ENCODE results near the gene MOB3A.

Gene MOB3A

DNA sequence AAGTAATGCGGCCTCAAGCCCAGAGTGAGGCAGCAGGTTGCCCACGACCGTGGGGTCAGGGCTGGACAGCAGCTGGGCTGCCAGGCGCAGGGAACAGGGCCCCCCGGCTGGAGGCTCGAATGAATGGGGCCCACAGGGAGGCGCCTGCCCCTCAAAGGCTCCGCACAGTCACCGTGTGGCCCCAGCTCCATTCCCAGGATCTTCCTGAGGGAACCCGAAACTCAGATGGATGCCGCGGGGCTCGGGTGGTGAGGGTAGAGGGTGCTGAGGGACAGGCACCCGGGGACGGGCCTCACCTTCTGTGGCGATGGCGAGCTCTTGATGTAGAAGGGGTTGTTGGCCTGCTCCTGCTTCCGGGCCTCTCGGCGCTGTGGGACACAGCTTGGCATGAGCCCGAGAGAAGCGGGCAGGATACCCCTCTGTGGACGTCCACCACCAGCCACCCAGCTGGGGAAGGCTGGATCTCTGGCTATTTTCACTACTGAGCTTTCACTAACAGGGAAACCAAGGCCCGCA lies 19.8 kb upstream of the MOB3A start:
- Histone ChIP-seq H3K4ac (ENCODE audit: low read depth in 1 of 2, low read length in 2 of 2) (no peak overlapping the region), H3K4me1 (ENCODE audit: control insufficient read depth, insufficient read depth, low read depth, low read length) (no peaks in the 10 kb centered on the region), H3K4me2 (ENCODE audit: low read length, poor library complexity, severe bottlenecking) (no peak overlapping the region), H3K27ac (ENCODE audit: low read length, poor library complexity, severe bottlenecking) (no peak overlapping the region), H2BK15ac (ENCODE audit: low read depth, poor library complexity, severe bottlenecking) (no peak overlapping the region), H3K23ac (ENCODE audit: low read length in 2 of 2) (no peak overlapping the region), H3K18ac (ENCODE audit: low read depth in 1 of 2, low read length in 2 of 2) (no peak overlapping the region), H3K36me3 (ENCODE audit: control insufficient read depth in 1 of 2, insufficient read depth in 2 of 2, low read depth in 1 of 2, low read length in 2 of 2) (peaks cover 93 to 96% of the 10 kb centered on the region in 2 experiments), H2BK120ac (ENCODE audit: low read depth, low read length) (no peak overlapping the region), H2BK5ac (ENCODE audit: low read depth, low read length, poor library complexity, severe bottlenecking) (no peak overlapping the region), H3K9ac (ENCODE audit: low read length) (no peak overlapping the region), H2AFZ (ENCODE audit: low read depth, low read length) (no peak overlapping the region), H4K91ac (ENCODE audit: low read length) (no peak overlapping the region), H3K14ac (ENCODE audit: low read length in 2 of 2) (no peak overlapping the region), H3K4me3 (ENCODE audit: insufficient read depth in 1 of 2, low read depth in 1 of 2, low read length in 2 of 2) (no peak overlapping the region), H2AK5ac (ENCODE audit: low read length, severe bottlenecking) (no peak overlapping the region), H3K79me1 (replicated peaks; ENCODE audit: low read length, poor library complexity, severe bottlenecking) (peaks cover 59% of the 10 kb centered on the region), H2BK12ac (ENCODE audit: low read length in 2 of 2) (no peak overlapping the region), H4K8ac (ENCODE audit: low read length) (no peak overlapping the region), H3K27me3 (ENCODE audit: control insufficient read depth in 1 of 2, insufficient read depth in 1 of 2, low read length in 2 of 2) (no peaks in the 10 kb centered on the region), H3K9me3 (ENCODE audit: control insufficient read depth, low read length) (no peaks in the 10 kb centered on the region)
- DNase-seq, result no peak
- 97% methylated on average over 24 of the region's 24 CpGs for WGBS

DNA sequence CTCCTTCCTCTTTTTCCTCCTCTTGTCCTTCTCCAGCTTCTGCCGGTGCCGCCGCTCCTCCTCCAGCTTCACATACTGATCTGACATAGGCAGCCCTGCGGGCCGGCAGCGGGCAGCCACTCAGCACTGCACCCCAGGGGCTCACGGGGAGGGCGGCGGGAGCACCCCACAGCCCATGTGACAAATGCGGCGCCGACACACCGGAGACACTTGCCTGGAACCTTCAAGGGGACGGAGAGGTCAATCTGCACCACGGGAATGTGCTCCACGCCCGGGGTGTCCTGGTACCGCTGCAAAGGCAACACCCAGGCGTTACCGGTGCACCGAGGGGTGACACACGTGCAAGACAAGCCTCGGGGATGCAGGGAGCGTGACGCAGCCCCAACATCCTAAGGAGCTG lies 19.2 kb upstream of the MOB3A start:
- no peak overlapping the region for H2BK15ac ChIP-seq (ENCODE audit: low read depth, poor library complexity, severe bottlenecking)
- peaks cover 59% of the 10 kb centered on the region for H3K79me1 ChIP-seq (replicated peaks; ENCODE audit: low read length, poor library complexity, severe bottlenecking)
- no peak overlapping the region for H2AFZ ChIP-seq (ENCODE audit: low read depth, low read length)
- no peak overlapping the region for H3K23ac ChIP-seq (ENCODE audit: low read length in 2 of 2)
- H2BK12ac ChIP-seq (ENCODE audit: low read length in 2 of 2), result no peak overlapping the region
- no peak overlapping the region for H3K9ac ChIP-seq (ENCODE audit: low read length)
- no peak overlapping the region for H2AK5ac ChIP-seq (ENCODE audit: low read length, severe bottlenecking)
- H3K27ac ChIP-seq (ENCODE audit: low read length, poor library complexity, severe bottlenecking), result no peak overlapping the region
- H3K18ac ChIP-seq (ENCODE audit: low read depth in 1 of 2, low read length in 2 of 2), result no peak overlapping the region
- H4K91ac ChIP-seq (ENCODE audit: low read length), result no peak overlapping the region
- no peak for DNase-seq
- no peaks in the 10 kb centered on the region for H3K9me3 ChIP-seq (ENCODE audit: control insufficient read depth, low read length)
- no peak overlapping the region for H2BK120ac ChIP-seq (ENCODE audit: low read depth, low read length)
- H3K4me1 ChIP-seq (ENCODE audit: control insufficient read depth, insufficient read depth, low read depth, low read length), result no peaks in the 10 kb centered on the region
- no peak overlapping the region for H3K4me2 ChIP-seq (ENCODE audit: low read length, poor library complexity, severe bottlenecking)
- no peaks in the 10 kb centered on the region for H3K27me3 ChIP-seq (ENCODE audit: control insufficient read depth in 1 of 2, insufficient read depth in 1 of 2, low read length in 2 of 2)
- no peak overlapping the region for H3K4me3 ChIP-seq (ENCODE audit: insufficient read depth in 1 of 2, low read depth in 1 of 2, low read length in 2 of 2)
- H3K4ac ChIP-seq (ENCODE audit: low read depth in 1 of 2, low read length in 2 of 2), result no peak overlapping the region
- no peak overlapping the region for H3K14ac ChIP-seq (ENCODE audit: low read length in 2 of 2)
- no peak overlapping the region for H4K8ac ChIP-seq (ENCODE audit: low read length)
- WGBS, result 98% methylated on average over 25 of the region's 25 CpGs
- no peak overlapping the region for H2BK5ac ChIP-seq (ENCODE audit: low read depth, low read length, poor library complexity, severe bottlenecking)
- peaks cover 93 to 96% of the 10 kb centered on the region in 2 experiments for H3K36me3 ChIP-seq (ENCODE audit: control insufficient read depth in 1 of 2, insufficient read depth in 2 of 2, low read depth in 1 of 2, low read length in 2 of 2)

DNA sequence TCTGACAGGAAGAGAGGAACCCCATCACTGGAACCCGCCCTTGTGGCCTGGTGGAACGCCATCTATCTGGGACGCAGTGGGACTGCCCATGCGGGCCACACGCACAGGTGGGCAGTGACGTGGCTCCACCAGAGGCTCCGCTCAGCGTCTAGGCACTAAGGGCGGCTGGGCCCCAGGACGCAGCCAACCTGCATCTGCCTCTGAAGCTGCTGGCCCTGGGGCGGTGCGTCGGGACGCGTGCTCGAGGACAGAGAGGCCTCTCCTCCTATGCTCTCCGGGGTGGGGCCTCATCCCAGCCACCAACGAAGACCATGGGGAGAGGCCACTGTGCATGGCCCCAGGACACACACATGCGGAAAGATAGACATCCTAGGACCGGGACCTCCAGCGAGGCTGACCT lies 18.7 kb upstream of the MOB3A start:
- Histone ChIP-seq H3K9ac (ENCODE audit: low read length) (no peak overlapping the region), H2AFZ (ENCODE audit: low read depth, low read length) (no peak overlapping the region), H3K9me3 (ENCODE audit: control insufficient read depth, low read length) (no peaks in the 10 kb centered on the region), H2BK12ac (ENCODE audit: low read length in 2 of 2) (no peak overlapping the region), H3K18ac (ENCODE audit: low read depth in 1 of 2, low read length in 2 of 2) (no peak overlapping the region), H3K79me1 (replicated peaks; ENCODE audit: low read length, poor library complexity, severe bottlenecking) (peaks cover 58% of the 10 kb centered on the region), H3K27me3 (ENCODE audit: control insufficient read depth in 1 of 2, insufficient read depth in 1 of 2, low read length in 2 of 2) (no peaks in the 10 kb centered on the region), H3K36me3 (ENCODE audit: control insufficient read depth in 1 of 2, insufficient read depth in 2 of 2, low read depth in 1 of 2, low read length in 2 of 2) (peaks cover 93 to 96% of the 10 kb centered on the region in 2 experiments), H2AK5ac (ENCODE audit: low read length, severe bottlenecking) (no peak overlapping the region), H3K14ac (ENCODE audit: low read length in 2 of 2) (no peak overlapping the region), H4K91ac (ENCODE audit: low read length) (no peak overlapping the region), H3K27ac (ENCODE audit: low read length, poor library complexity, severe bottlenecking) (no peak overlapping the region), H3K23ac (ENCODE audit: low read length in 2 of 2) (no peak overlapping the region), H3K4me3 (ENCODE audit: insufficient read depth in 1 of 2, low read depth in 1 of 2, low read length in 2 of 2) (no peak overlapping the region), H4K8ac (ENCODE audit: low read length) (no peak overlapping the region), H2BK5ac (ENCODE audit: low read depth, low read length, poor library complexity, severe bottlenecking) (no peak overlapping the region), H2BK15ac (ENCODE audit: low read depth, poor library complexity, severe bottlenecking) (no peak overlapping the region), H3K4me1 (ENCODE audit: control insufficient read depth, insufficient read depth, low read depth, low read length) (no peaks in the 10 kb centered on the region), H3K4me2 (ENCODE audit: low read length, poor library complexity, severe bottlenecking) (no peak overlapping the region), H3K4ac (ENCODE audit: low read depth in 1 of 2, low read length in 2 of 2) (no peak overlapping the region), H2BK120ac (ENCODE audit: low read depth, low read length) (no peak overlapping the region)
- 98% methylated on average over 21 of the region's 21 CpGs for WGBS
- no peak for DNase-seq

DNA sequence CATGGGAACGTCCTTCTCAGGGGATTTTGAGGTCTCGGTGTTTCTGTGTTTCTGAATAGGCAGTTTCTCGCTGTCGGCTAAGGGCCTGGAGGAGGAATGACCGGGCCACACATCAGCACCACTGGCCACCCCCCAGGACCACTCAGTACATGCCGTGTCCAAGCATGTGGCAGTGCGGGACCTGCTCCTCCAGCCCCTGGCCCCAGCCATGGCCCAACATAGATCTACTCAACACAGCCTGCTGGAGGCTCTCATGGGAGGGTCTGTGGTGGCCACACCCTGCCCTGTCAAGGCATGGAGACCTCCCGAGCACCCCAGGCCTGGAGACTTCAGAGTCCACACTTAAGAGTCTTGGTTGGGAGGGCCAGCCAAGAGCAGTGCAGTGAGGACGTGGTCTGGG lies 18.1 kb upstream of the MOB3A start:
- Histone ChIP-seq H3K14ac (ENCODE audit: low read length in 2 of 2) (no peak overlapping the region), H3K23ac (ENCODE audit: low read length in 2 of 2) (no peak overlapping the region), H3K27me3 (ENCODE audit: control insufficient read depth in 1 of 2, insufficient read depth in 1 of 2, low read length in 2 of 2) (no peaks in the 10 kb centered on the region), H3K36me3 (ENCODE audit: control insufficient read depth in 1 of 2, insufficient read depth in 2 of 2, low read depth in 1 of 2, low read length in 2 of 2) (peaks cover 97 to 99% of the 10 kb centered on the region in 2 experiments), H2AK5ac (ENCODE audit: low read length, severe bottlenecking) (no peak overlapping the region), H3K4me1 (ENCODE audit: control insufficient read depth, insufficient read depth, low read depth, low read length) (no peaks in the 10 kb centered on the region), H2BK12ac (ENCODE audit: low read length in 2 of 2) (no peak overlapping the region), H2BK15ac (ENCODE audit: low read depth, poor library complexity, severe bottlenecking) (no peak overlapping the region), H2BK5ac (ENCODE audit: low read depth, low read length, poor library complexity, severe bottlenecking) (no peak overlapping the region), H2AFZ (ENCODE audit: low read depth, low read length) (no peak overlapping the region), H3K18ac (ENCODE audit: low read depth in 1 of 2, low read length in 2 of 2) (no peak overlapping the region), H2BK120ac (ENCODE audit: low read depth, low read length) (no peak overlapping the region), H3K4me3 (ENCODE audit: insufficient read depth in 1 of 2, low read depth in 1 of 2, low read length in 2 of 2) (no peak overlapping the region), H3K9ac (ENCODE audit: low read length) (no peak overlapping the region), H3K9me3 (ENCODE audit: control insufficient read depth, low read length) (no peaks in the 10 kb centered on the region), H3K79me1 (replicated peaks; ENCODE audit: low read length, poor library complexity, severe bottlenecking) (peaks cover 58% of the 10 kb centered on the region), H3K4me2 (ENCODE audit: low read length, poor library complexity, severe bottlenecking) (no peak overlapping the region), H3K4ac (ENCODE audit: low read depth in 1 of 2, low read length in 2 of 2) (no peak overlapping the region), H4K8ac (ENCODE audit: low read length) (no peak overlapping the region), H4K91ac (ENCODE audit: low read length) (no peak overlapping the region), H3K27ac (ENCODE audit: low read length, poor library complexity, severe bottlenecking) (no peak overlapping the region)
- no peak for DNase-seq
- 97% methylated on average over 9 of the region's 9 CpGs for WGBS

Measured in mesenchymal stem cell (in vitro differentiated cells and primary cell).